Measurements from ENCODE around the gene ELMO1. TPM values are rescaled to one million over a fixed set of nuclear protein-coding genes. Genes with fewer than 3 reads are reported as not detected.

The ELMO1 gene
- total and polyA plus RNA-seq, 2 donors from 2014 or later = 6.0 to 35.4 TPM

- DNase-seq (peak in 4 of 5 donors; percentile 29 to 67 (median 56)), FAIRE-seq (no peak)
- H3K36me3 ChIP-seq (ENCODE audit: control insufficient read depth in 2 of 3, insufficient read depth in 3 of 3, low read length in 3 of 3) = no peaks in the 10 kb centered on the region
- H3K9me3 ChIP-seq (ENCODE audit: control insufficient read depth in 2 of 3, insufficient read depth in 1 of 3, low read length in 3 of 3) = no peaks in the 10 kb centered on the region
- H3K27me3 ChIP-seq (ENCODE audit: control insufficient read depth, insufficient read depth, low read length) = no peaks in the 10 kb centered on the region
- no peak overlapping the region for H3K4me3 ChIP-seq (ENCODE audit: low read length in 3 of 3)
- no peak overlapping the region for H3K9ac ChIP-seq (ENCODE audit: low read length in 3 of 3)
- H3K4me1 ChIP-seq (ENCODE audit: control insufficient read depth in 2 of 3, insufficient read depth in 2 of 3, low read depth in 1 of 3, low read length in 3 of 3) = no peaks in the 10 kb centered on the region
- no peak overlapping the region for H3K27ac ChIP-seq (ENCODE audit: low read depth in 2 of 2, low read length in 2 of 2)
- no peak for TF ChIP-seq CTCF (IDR thresholded peaks at IDR 0.05; ENCODE audit: borderline replicate concordance, extremely low read depth, insufficient read depth)
- intact Hi-C loops (cut with DNase I) = no loop called here
Measured at GRCh38 chr7:37248396-37248861, 200.2 kb downstream of the ELMO1 start.

- Histone ChIP-seq H3K4me3 (ENCODE audit: low read length in 3 of 3) (no peak overlapping the region), H3K27me3 (ENCODE audit: control insufficient read depth, insufficient read depth, low read length) (no peaks in the 10 kb centered on the region), H3K36me3 (ENCODE audit: control insufficient read depth in 2 of 3, insufficient read depth in 3 of 3, low read length in 3 of 3) (no peaks in the 10 kb centered on the region), H3K9ac (ENCODE audit: low read length in 3 of 3) (no peak overlapping the region), H3K9me3 (ENCODE audit: control insufficient read depth in 2 of 3, insufficient read depth in 1 of 3, low read length in 3 of 3) (no peaks in the 10 kb centered on the region), H3K4me1 (ENCODE audit: control insufficient read depth in 2 of 3, insufficient read depth in 2 of 3, low read depth in 1 of 3, low read length in 3 of 3) (no peaks in the 10 kb centered on the region), H3K27ac (ENCODE audit: low read depth in 2 of 2, low read length in 2 of 2) (no peak overlapping the region)
- no peak for TF ChIP-seq CTCF (IDR thresholded peaks at IDR 0.05; ENCODE audit: borderline replicate concordance, extremely low read depth, insufficient read depth)
- DNase-seq (peak in 2 of 5 donors; percentile 16 to 61), FAIRE-seq (no peak)
- intact Hi-C loops (cut with DNase I) = no loop called here
Measured at GRCh38 chr7:37247861-37248260, 200.8 kb downstream of the ELMO1 start.

GRCh38 chr7:37245590-37245989, 203.1 kb downstream of the ELMO1 start:
- no peak for FAIRE-seq
- Histone ChIP-seq H3K4me1 (ENCODE audit: control insufficient read depth in 2 of 3, insufficient read depth in 2 of 3, low read depth in 1 of 3, low read length in 3 of 3) (no peaks in the 10 kb centered on the region), H3K4me3 (ENCODE audit: low read length in 3 of 3) (no peak overlapping the region), H3K36me3 (ENCODE audit: control insufficient read depth in 2 of 3, insufficient read depth in 3 of 3, low read length in 3 of 3) (no peaks in the 10 kb centered on the region), H3K9me3 (ENCODE audit: control insufficient read depth in 2 of 3, insufficient read depth in 1 of 3, low read length in 3 of 3) (no peaks in the 10 kb centered on the region), H3K9ac (ENCODE audit: low read length in 3 of 3) (no peak overlapping the region), H3K27me3 (ENCODE audit: control insufficient read depth, insufficient read depth, low read length) (no peaks in the 10 kb centered on the region), H3K27ac (ENCODE audit: low read depth in 2 of 2, low read length in 2 of 2) (no peak overlapping the region)
- TF ChIP-seq CTCF (IDR thresholded peaks at IDR 0.05; ENCODE audit: borderline replicate concordance, extremely low read depth, insufficient read depth) = no peak
- intact Hi-C loops (cut with DNase I) = no loop called here
- DNase-seq = no peak

GRCh38 chr7:37236906-37237305, 211.8 kb downstream of the ELMO1 start:
- intact Hi-C loops (cut with DNase I) = no loop called here

More at GRCh38 chr7:37236906-37237305, 211.8 kb downstream of the ELMO1 start:
- Histone ChIP-seq H3K9ac (ENCODE audit: low read length in 3 of 3) (no peak overlapping the region), H3K9me3 (ENCODE audit: control insufficient read depth in 2 of 3, insufficient read depth in 1 of 3, low read length in 3 of 3) (no peaks in the 10 kb centered on the region), H3K36me3 (ENCODE audit: control insufficient read depth in 2 of 3, insufficient read depth in 3 of 3, low read length in 3 of 3) (no peaks in the 10 kb centered on the region), H3K27ac (ENCODE audit: low read depth in 2 of 2, low read length in 2 of 2) (no peak overlapping the region), H3K4me3 (ENCODE audit: low read length in 3 of 3) (no peak overlapping the region), H3K4me1 (ENCODE audit: control insufficient read depth in 2 of 3, insufficient read depth in 2 of 3, low read depth in 1 of 3, low read length in 3 of 3) (no peaks in the 10 kb centered on the region), H3K27me3 (ENCODE audit: control insufficient read depth, insufficient read depth, low read length) (peaks cover 4% of the 10 kb centered on the region)
- DNase-seq (no peak), FAIRE-seq (no peak)
- no peak for TF ChIP-seq CTCF (IDR thresholded peaks at IDR 0.05; ENCODE audit: borderline replicate concordance, extremely low read depth, insufficient read depth)

Measured in kidney (tissue), 14 donors.